HAP-1 (cell line): Measurements from ENCODE around the gene KCNMA1.

Source experiments
- DNase-seq, 2 experiments: peaks; one replicate each; pipeline ENCODE4 v3.0.0-alpha.2; 2016 to 2020; ENCODE audit warnings: low spot score in 2 of 2
- H3K27me3 ChIP-seq: fragments of 250-450 bp; sonication (Bioruptor Pico); 2 replicates; pipeline ENCODE4 v1.5.1; 2020; ENCODE audit warnings: low read depth, mild to moderate bottlenecking, moderate library complexity
- H3K36me3 ChIP-seq: fragments of 250-450 bp; sonication (Bioruptor Pico); replicated peaks from 2 replicates; pipeline ENCODE4 v1.5.1; 2020; ENCODE audit warnings: mild to moderate bottlenecking
- H3K4me1 ChIP-seq: fragments of 250-450 bp; sonication (Bioruptor Pico); 2 replicates; pipeline ENCODE4 v1.5.1; 2020; ENCODE audit warnings: mild to moderate bottlenecking
- H3K4me3 ChIP-seq: fragments of 250-450 bp; sonication (Bioruptor Pico); 2 replicates; pipeline ENCODE4 v1.5.1; 2020; ENCODE audit warnings: mild to moderate bottlenecking, moderate library complexity
- H3K9me3 ChIP-seq: fragments of 250-450 bp; sonication (Bioruptor Pico); 2 replicates; pipeline ENCODE4 v1.5.1; 2020; ENCODE audit warnings: mild to moderate bottlenecking, moderate library complexity
- in situ Hi-C: fragments of 300-500 bp; cut with MboI; formaldehyde crosslinking; loops from 3 replicates; pipeline ENCODE4 v1.14.3; 2020; ENCODE audit warnings: low sequenced_read_pairs, inconsistent platforms, mixed read lengths

The KCNMA1 gene

DNA sequence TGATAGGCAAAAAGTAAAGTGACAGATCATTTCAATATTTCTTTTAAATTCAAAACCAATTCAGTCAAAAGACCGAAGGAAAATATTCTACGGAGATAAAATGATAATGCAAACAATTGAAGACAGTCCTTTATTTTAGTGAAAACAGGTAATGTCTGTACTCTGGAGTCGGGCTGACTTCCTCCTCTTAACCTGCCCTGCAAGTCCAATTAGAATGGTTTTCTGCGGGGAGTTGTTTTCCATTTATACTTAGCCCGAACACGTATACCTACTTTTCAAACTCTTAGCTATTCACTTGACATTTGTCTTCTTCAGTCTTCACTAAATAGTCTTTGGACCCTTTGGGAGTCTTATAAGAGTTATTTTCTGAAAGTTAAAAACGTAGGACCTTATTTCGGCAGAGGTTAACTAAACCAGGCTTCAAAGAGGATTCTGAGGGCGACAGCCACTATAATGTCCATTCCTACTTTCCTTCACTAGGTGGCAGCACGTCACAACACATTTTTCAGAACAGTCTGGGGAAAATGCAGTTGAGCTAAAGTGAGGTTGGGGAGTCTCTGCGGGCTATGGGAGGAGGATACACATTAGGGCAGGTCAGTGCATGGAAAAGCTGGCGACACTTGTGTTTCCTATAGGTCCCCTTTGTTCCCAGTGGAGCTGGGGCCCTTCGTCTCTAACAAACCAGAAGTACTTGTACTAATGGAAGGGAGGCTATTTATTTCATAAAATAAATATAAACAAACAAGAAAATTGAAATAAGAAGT lies 472.0 kb downstream of the KCNMA1 start:
- in situ Hi-C loops, result no loop called here

DNA sequence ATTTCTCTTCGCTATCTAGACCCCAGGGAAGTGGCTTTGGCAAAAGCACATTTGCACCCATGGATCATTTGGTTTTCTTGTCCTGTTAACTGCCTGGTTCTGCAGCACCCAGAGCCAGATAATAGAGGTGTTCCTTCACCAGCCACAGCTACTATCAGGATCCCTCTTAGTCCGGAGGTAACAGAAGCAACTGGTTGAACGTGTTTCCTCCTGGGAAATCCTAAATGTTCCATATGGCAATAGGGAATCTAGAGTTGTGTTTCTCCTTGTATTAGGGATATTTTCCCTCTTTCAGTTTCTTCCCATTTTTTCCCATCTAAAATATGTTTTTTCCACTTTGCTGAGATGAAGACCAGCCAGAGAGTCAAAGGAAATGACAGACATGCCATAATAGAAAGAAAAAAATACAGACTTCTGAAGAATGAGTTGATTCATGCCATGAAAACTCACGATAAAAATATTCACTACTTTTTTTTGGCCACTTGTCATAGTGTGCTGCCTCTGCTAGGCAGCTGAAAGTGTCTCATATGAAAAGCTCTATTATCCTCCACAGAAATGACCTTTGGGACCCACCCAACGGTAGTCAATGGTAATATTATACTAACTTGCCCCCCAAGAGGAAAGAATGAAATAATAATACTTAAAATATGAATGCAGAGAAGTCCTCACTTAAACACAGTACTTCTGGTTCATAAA lies 472.8 kb downstream of the KCNMA1 start:
- Histone ChIP-seq H3K4me3 (no peak overlapping the region), H3K4me1 (no peaks in the 10 kb centered on the region), H3K9me3 (no peaks in the 10 kb centered on the region), H3K27me3 (peaks cover 8% of the 10 kb centered on the region), H3K36me3 (no peaks in the 10 kb centered on the region)
- in situ Hi-C loops, result no loop called here
- no peak for DNase-seq

More for the DNA sequence above, 472.0 kb downstream of the KCNMA1 start:
- peak; percentile 45 to 58 for DNase-seq
- no peaks in the 10 kb centered on the region for H3K4me1 ChIP-seq
- peaks cover 8% of the 10 kb centered on the region for H3K27me3 ChIP-seq
- no peak overlapping the region for H3K4me3 ChIP-seq
- no peaks in the 10 kb centered on the region for H3K9me3 ChIP-seq
- no peaks in the 10 kb centered on the region for H3K36me3 ChIP-seq

DNA sequence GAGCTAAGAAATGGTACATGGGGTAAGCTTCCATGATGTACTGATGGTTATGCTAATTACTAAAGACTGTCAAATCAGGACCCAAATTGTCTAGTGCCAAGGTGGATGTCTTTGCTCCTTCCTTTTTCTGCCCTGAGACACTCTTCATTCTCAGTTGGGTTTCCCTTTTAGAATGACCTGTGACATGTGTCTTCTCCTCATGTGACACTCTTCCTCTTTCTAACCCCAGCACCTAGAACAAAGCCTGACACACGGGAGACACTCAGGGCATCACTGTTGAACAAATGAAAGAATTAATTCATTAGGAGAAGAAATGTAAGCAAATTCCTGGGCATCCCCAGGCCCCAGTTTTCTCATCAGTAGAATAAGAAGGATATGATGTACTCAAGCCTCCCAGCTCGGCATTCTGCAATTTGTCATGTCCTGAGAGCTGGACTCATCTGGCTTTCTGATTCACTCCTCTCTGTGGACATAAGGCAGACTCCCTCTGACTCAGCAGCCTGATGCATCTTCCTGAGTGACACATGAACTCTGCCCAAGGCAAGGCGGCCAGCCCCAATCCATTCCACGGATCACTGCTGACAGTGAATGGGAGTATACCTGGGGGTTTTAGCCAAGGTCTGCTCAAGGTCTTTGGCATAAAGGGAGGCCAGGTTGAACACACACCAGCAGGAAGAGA lies 473.8 kb downstream of the KCNMA1 start:
- no peaks in the 10 kb centered on the region for H3K4me1 ChIP-seq
- in situ Hi-C loops, result no loop called here
- H3K9me3 ChIP-seq, result no peaks in the 10 kb centered on the region
- no peak for DNase-seq
- H3K36me3 ChIP-seq, result no peaks in the 10 kb centered on the region
- H3K27me3 ChIP-seq, result peaks cover 8% of the 10 kb centered on the region
- no peak overlapping the region for H3K4me3 ChIP-seq

- DNase-seq, result no peak
- Histone ChIP-seq H3K36me3 (no peaks in the 10 kb centered on the region), H3K9me3 (no peaks in the 10 kb centered on the region), H3K4me3 (no peak overlapping the region), H3K27me3 (peaks cover 8% of the 10 kb centered on the region), H3K4me1 (no peaks in the 10 kb centered on the region)
- in situ Hi-C loops, result no loop called here
These were observed 474.9 kb downstream of the KCNMA1 start for GRCh38 chr10:77162697-77163096.

GRCh38 chr10:77160679-77161078 lies 476.9 kb downstream of the KCNMA1 start:
- no peaks in the 10 kb centered on the region for H3K36me3 ChIP-seq
- peaks cover 6% of the 10 kb centered on the region for H3K27me3 ChIP-seq
- H3K4me3 ChIP-seq, result no peak overlapping the region
- DNase-seq, result no peak
- no peaks in the 10 kb centered on the region for H3K4me1 ChIP-seq
- no peaks in the 10 kb centered on the region for H3K9me3 ChIP-seq
- in situ Hi-C loops, result no loop called here

DNA sequence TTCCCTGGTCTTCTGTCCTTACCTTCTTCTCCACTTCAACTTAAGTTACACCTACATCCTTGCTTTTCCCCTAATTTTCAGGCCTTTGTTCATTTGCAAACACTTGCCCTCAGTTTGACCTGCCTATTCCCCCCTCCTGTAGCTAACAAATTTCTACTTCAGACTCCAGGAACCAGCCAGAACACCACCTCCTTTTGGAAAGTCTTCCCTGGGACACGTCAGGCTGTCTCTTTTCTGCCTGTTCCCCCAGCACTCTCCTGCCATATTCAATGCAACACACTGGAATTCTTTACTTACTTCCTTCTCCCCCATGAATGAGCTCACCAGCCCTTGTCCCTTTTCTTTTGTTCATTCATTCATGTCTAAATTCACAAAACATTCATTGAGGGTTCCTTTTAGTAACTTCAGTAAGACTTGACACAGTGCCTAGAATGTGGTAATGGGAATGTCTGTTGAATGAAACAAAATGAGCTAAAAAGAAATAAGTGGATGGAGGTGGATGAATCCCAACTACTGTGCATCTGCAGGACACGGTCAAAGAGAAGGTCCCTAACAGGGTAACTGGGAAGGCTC lies 478.0 kb downstream of the KCNMA1 start:
- H3K9me3 ChIP-seq, result no peaks in the 10 kb centered on the region
- in situ Hi-C loops, result no loop called here
- H3K4me3 ChIP-seq, result no peak overlapping the region
- H3K4me1 ChIP-seq, result no peaks in the 10 kb centered on the region
- no peaks in the 10 kb centered on the region; the same call in 1 of the 2 replicates for H3K27me3 ChIP-seq
- H3K36me3 ChIP-seq, result no peaks in the 10 kb centered on the region
- DNase-seq, result no peak

GRCh38 chr10:77158666-77159065 lies 478.9 kb downstream of the KCNMA1 start:
- H3K4me1 ChIP-seq, result no peaks in the 10 kb centered on the region
- no peak for DNase-seq
- no peak overlapping the region for H3K4me3 ChIP-seq
- H3K36me3 ChIP-seq, result no peaks in the 10 kb centered on the region
- no peaks in the 10 kb centered on the region for H3K9me3 ChIP-seq
- in situ Hi-C loops, result no loop called here
- no peaks in the 10 kb centered on the region; the same call in 1 of the 2 replicates for H3K27me3 ChIP-seq

DNA sequence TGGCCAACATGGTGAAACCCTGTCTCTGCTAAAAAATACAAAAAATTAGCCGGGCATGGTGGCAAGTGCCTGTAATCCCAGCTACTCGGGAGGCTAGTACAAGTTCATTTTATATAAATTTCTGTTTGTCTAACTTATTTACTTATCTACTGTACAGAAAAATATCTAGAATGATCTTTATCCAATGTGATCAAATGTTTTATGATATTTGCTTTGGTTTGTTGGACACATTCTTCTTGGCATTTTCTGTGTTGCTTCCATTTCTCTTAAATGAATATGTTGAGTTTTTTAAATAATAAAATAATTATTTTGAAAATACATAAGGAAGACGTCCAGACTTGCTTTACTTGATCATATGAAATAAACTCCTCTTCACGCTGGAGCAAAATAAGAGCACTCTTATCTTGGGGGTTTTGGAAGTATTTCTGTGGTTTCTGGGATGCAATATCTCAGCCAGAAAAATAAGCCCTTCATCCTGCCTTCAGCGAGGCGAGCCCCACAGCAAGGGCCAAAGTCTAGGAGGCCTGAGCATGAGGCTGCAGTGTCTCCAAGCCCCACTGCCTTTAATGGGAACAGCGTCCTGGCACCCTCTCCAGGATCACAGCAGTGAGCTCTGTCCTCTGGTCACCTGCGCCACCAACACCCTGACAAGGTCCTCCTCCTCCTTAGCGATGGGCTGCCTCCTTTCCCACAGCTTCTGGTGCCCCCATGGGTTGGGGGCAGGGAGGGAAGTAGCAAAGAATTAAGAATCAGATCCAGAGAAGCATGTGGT lies 480.2 kb downstream of the KCNMA1 start:
- Histone ChIP-seq H3K4me1 (no peaks in the 10 kb centered on the region), H3K27me3 (no peaks in the 10 kb centered on the region; the same call in 1 of the 2 replicates), H3K36me3 (no peaks in the 10 kb centered on the region), H3K4me3 (no peak overlapping the region), H3K9me3 (no peaks in the 10 kb centered on the region)
- in situ Hi-C loops, result no loop called here
- DNase-seq, result no peak

GRCh38 chr10:77156406-77156879 lies 481.2 kb downstream of the KCNMA1 start:
- Histone ChIP-seq H3K9me3 (no peaks in the 10 kb centered on the region), H3K36me3 (no peaks in the 10 kb centered on the region), H3K4me3 (no peak overlapping the region), H3K4me1 (no peaks in the 10 kb centered on the region), H3K27me3 (no peaks in the 10 kb centered on the region; the same call in 1 of the 2 replicates)
- in situ Hi-C loops, result no loop called here
- no peak for DNase-seq

GRCh38 chr10:77152256-77152655 lies 485.4 kb downstream of the KCNMA1 start:
- Histone ChIP-seq H3K4me1 (no peaks in the 10 kb centered on the region), H3K9me3 (no peaks in the 10 kb centered on the region), H3K4me3 (no peak overlapping the region), H3K36me3 (no peaks in the 10 kb centered on the region), H3K27me3 (no peaks in the 10 kb centered on the region)
- DNase-seq, result no peak
- in situ Hi-C loops, result no loop called here

GRCh38 chr10:77151408-77151807 lies 486.2 kb downstream of the KCNMA1 start:
- in situ Hi-C loops, result no loop called here
- no peaks in the 10 kb centered on the region for H3K27me3 ChIP-seq
- no peaks in the 10 kb centered on the region for H3K4me1 ChIP-seq
- H3K4me3 ChIP-seq, result no peak overlapping the region
- H3K9me3 ChIP-seq, result no peaks in the 10 kb centered on the region
- DNase-seq, result no peak
- H3K36me3 ChIP-seq, result no peaks in the 10 kb centered on the region

DNA sequence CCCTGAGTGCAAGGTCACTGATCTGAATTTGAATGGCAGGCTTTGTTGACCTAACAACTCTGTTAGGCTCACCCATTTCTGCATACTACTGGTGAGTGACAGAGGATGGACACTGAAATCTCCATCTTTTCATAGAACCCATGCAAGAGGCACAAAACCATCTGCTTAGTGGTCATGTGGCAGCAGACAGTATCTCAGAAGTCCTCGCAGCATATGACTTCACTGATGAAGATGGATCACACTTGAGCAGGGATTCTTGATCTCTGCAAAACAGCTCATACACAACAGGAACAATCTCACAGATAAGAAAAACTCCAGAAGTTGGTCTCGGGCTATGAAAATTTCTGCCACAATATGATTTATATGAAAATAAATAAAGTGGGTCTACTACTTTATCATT lies 487.9 kb downstream of the KCNMA1 start:
- Histone ChIP-seq H3K9me3 (no peaks in the 10 kb centered on the region), H3K4me3 (no peak overlapping the region), H3K36me3 (no peaks in the 10 kb centered on the region), H3K27me3 (no peaks in the 10 kb centered on the region), H3K4me1 (no peaks in the 10 kb centered on the region)
- DNase-seq, result no peak
- in situ Hi-C loops, result no loop called here

- Histone ChIP-seq H3K4me1 (no peaks in the 10 kb centered on the region), H3K27me3 (no peaks in the 10 kb centered on the region), H3K9me3 (no peaks in the 10 kb centered on the region), H3K36me3 (no peaks in the 10 kb centered on the region), H3K4me3 (no peak overlapping the region)
- in situ Hi-C loops, result no loop called here
- no peak for DNase-seq
These were observed 488.6 kb downstream of the KCNMA1 start for GRCh38 chr10:77149001-77149400.
